ENCODE results near the gene MORN1. TPM values are rescaled to one million over a fixed set of nuclear protein-coding genes. Genes with fewer than 3 reads are reported as not detected.

The MORN1 gene
- total and polyA plus RNA-seq, 2 experiments from 2014 or later = 4.8 to 11.1 TPM

GRCh38 chr1:2315674-2316450 lies 75.5 kb downstream of the MORN1 start:
- Histone ChIP-seq H4K20me1 (replicated peaks; ENCODE audit: insufficient read depth) (no peaks in the 10 kb centered on the region), H3K36me3 (ENCODE audit: insufficient read depth) (no peaks in the 10 kb centered on the region), H3K9me2 (ENCODE audit: insufficient read depth) (no peaks in the 10 kb centered on the region), H3K27me3 (ENCODE audit: insufficient read depth) (no peaks in the 10 kb centered on the region), H3K4me1 (ENCODE audit: insufficient read depth) (peaks cover 9% of the 10 kb centered on the region), H3K27ac (ENCODE audit: low read depth) (no peak overlapping the region), H3K79me2 (replicated peaks; ENCODE audit: insufficient read depth) (no peaks in the 10 kb centered on the region), H3K4me2 (peak overlapping the region; percentile 74), H3F3A (replicated peaks; ENCODE audit: low read depth) (peaks cover 3% of the 10 kb centered on the region; the same call in 1 of the 2 replicates), H2AFZ (no peak overlapping the region), H3K4me3 (peak overlapping the region; percentile 47)
- no peaks in the 10 kb centered on the region; the same call in 2 of the 3 replicates for H3K36me3 Mint-ChIP-seq (ENCODE audit: low read depth)
- no peak overlapping the region for H3K27ac Mint-ChIP-seq
- DNase-seq (ENCODE audit: low spot score) (no peak), ATAC-seq (no peak)
- H3K27me3 Mint-ChIP-seq (ENCODE audit: insufficient read depth, low read depth, poor library complexity) = peaks cover 11% of the 10 kb centered on the region
- H3K9me3 Mint-ChIP-seq = no peaks in the 10 kb centered on the region
- H3K4me1 Mint-ChIP-seq = peaks cover 5% of the 10 kb centered on the region
- TF ChIP-seq ZNF331 (CRISPR knock-in tag; IDR thresholded peaks at IDR 0.05; ENCODE audit: low read depth) (no peak), REST (IDR thresholded peaks at IDR 0.05; ENCODE audit: unreplicated experiment) (no peak)
- peak overlapping the region; percentile 27; the same call in 1 of the 3 replicates for H3K4me3 Mint-ChIP-seq

GRCh38 chr1:2314803-2315673 lies 76.3 kb downstream of the MORN1 start:
- ATAC-seq = peak; percentile 9
- Mint-ChIP-seq H3K27me3 (ENCODE audit: insufficient read depth, low read depth, poor library complexity) (peaks cover 15% of the 10 kb centered on the region), H3K9me3 (no peaks in the 10 kb centered on the region), H3K27ac (no peak overlapping the region), H3K4me3 (peak overlapping the region; percentile 27; the same call in 1 of the 3 replicates), H3K4me1 (peaks cover 8% of the 10 kb centered on the region), H3K36me3 (ENCODE audit: low read depth) (no peaks in the 10 kb centered on the region; the same call in 2 of the 3 replicates)
- Histone ChIP-seq H3K4me1 (ENCODE audit: insufficient read depth) (peaks cover 9% of the 10 kb centered on the region), H3K27me3 (ENCODE audit: insufficient read depth) (no peaks in the 10 kb centered on the region), H3K79me2 (replicated peaks; ENCODE audit: insufficient read depth) (no peaks in the 10 kb centered on the region), H3K4me2 (peak overlapping the region; percentile 78), H3F3A (replicated peaks; ENCODE audit: low read depth) (peaks cover 3% of the 10 kb centered on the region; the same call in 1 of the 2 replicates), H3K4me3 (peak overlapping the region; percentile 49), H4K20me1 (replicated peaks; ENCODE audit: insufficient read depth) (no peaks in the 10 kb centered on the region), H3K9me2 (ENCODE audit: insufficient read depth) (no peaks in the 10 kb centered on the region), H3K36me3 (ENCODE audit: insufficient read depth) (no peaks in the 10 kb centered on the region), H3K27ac (ENCODE audit: low read depth) (no peak overlapping the region), H2AFZ (no peak overlapping the region)
- peak; percentile 76 for DNase-seq (ENCODE audit: low spot score)
- TF ChIP-seq EZH2 (IDR thresholded peaks at IDR 0.05; ENCODE audit: low read depth, unreplicated experiment) = no peak
- peak; percentile 38 to 50 for TF ChIP-seq CTCF (conservative IDR thresholded peaks at IDR 0.05; ENCODE audit: low read depth in 2 of 2)
- no peak for TF ChIP-seq STAT1 (IDR thresholded peaks at IDR 0.05; ENCODE audit: unreplicated experiment)

All from GM23338 (cell line).